Neural cell (in vitro differentiated cells): ENCODE measurements around the gene NSFL1C. TPM values are rescaled to one million over a fixed set of nuclear protein-coding genes. Genes with fewer than 3 reads are reported as not detected.

Experiments used
- H2AFZ ChIP-seq: fragments of 200-600, 300-800 bp; sonication (generic), shearing (Covaris generic); 2 replicates; pipeline ENCODE4 v1.6.0; 2014; ENCODE audit warnings: low read depth, mild to moderate bottlenecking, antibody characterized with exemption, low read length, moderate library complexity
- H3F3A ChIP-seq: fragments of 200-600 bp; shearing (Covaris generic); 2 replicates; pipeline ENCODE4 v1.6.1; 2016; ENCODE audit warnings: mild to moderate bottlenecking, moderate library complexity, mixed read lengths, antibody characterized with exemption, low read length; ENCODE audit not compliant: insufficient read depth, poor library complexity, severe bottlenecking
- H3K27ac ChIP-seq: fragments of 200-600, 300-800 bp; sonication (generic), shearing (Covaris generic); 2 replicates; pipeline ENCODE4 v1.5.1; 2014; ENCODE audit warnings: mild to moderate bottlenecking, low read length, moderate library complexity
- H3K27me3 ChIP-seq: fragments of 300-800, 200-600 bp; sonication (generic), shearing (Covaris generic); 2 replicates; pipeline ENCODE4 v1.6.0; 2014; ENCODE audit warnings: mild to moderate bottlenecking, low read depth, low read length, moderate library complexity; ENCODE audit not compliant: insufficient read depth
- H3K36me3 ChIP-seq: fragments of 300-800, 200-600 bp; sonication (generic), shearing (Covaris generic); 2 replicates; pipeline ENCODE4 v1.5.1; 2014; ENCODE audit warnings: mild to moderate bottlenecking, antibody characterized with exemption, low read length, moderate library complexity; ENCODE audit not compliant: insufficient read depth
- H3K4me2 ChIP-seq: fragments of 300-800, 200-600 bp; sonication (generic), shearing (Covaris generic); 2 replicates; pipeline ENCODE4 v1.6.0; 2014; ENCODE audit warnings: mild to moderate bottlenecking, low read length
- H3K4me3 ChIP-seq: fragments of 300-800, 200-600 bp; sonication (generic), shearing (Covaris generic); 2 replicates; pipeline ENCODE4 v1.5.1; 2014; ENCODE audit warnings: mild to moderate bottlenecking, low read length, moderate library complexity
- H3K79me2 ChIP-seq: fragments of 200-600 bp; shearing (Covaris generic); replicated peaks from 2 replicates; pipeline ENCODE4 v1.6.0; 2014; ENCODE audit warnings: mild to moderate bottlenecking, low read length, moderate library complexity; ENCODE audit not compliant: insufficient read depth
- H3K9ac ChIP-seq: fragments of 300-800, 200-600 bp; sonication (generic), shearing (Covaris generic); 2 replicates; pipeline ENCODE4 v1.6.1; 2016; ENCODE audit warnings: mild to moderate bottlenecking, low read length, mixed read lengths
- H3K9me2 ChIP-seq: fragments of 200-600 bp; shearing (Covaris generic); 2 replicates; pipeline ENCODE4 v1.6.1; 2016; ENCODE audit warnings: mild to moderate bottlenecking, low read length, mixed read lengths; ENCODE audit not compliant: insufficient read depth
- H3K9me3 ChIP-seq: fragments of 200-600, 300-800 bp; sonication (generic), shearing (Covaris generic); 2 replicates; pipeline ENCODE4 v1.6.1; 2016; ENCODE audit warnings: mild to moderate bottlenecking, mixed run types, low read length, moderate library complexity, mixed read lengths
- H4K20me1 ChIP-seq: fragments of 200-600 bp; shearing (Covaris generic); 2 replicates; pipeline ENCODE4 v1.6.1; 2016; ENCODE audit warnings: mild to moderate bottlenecking, mixed run types; ENCODE audit not compliant: insufficient read depth
- EP300 ChIP-seq: fragments of 450-650 bp; conservative IDR thresholded peaks from 2 replicates; pipeline ENCODE4 v1.6.1; 2014; ENCODE audit warnings: antibody characterized with exemption, mild to moderate bottlenecking, moderate library complexity; ENCODE audit not compliant: poor library complexity, severe bottlenecking
- EZH2 ChIP-seq: fragments of 200-600, 300-800 bp; shearing (Covaris generic), sonication (generic); IDR thresholded peaks from 2 replicates; pipeline ENCODE4 v1.6.1; 2014; ENCODE audit warnings: antibody characterized with exemption, low read length, borderline replicate concordance, mild to moderate bottlenecking; ENCODE audit not compliant: insufficient read depth, poor library complexity, severe bottlenecking
- MXI1 ChIP-seq: fragments of 450-650 bp; conservative IDR thresholded peaks from 2 replicates; pipeline ENCODE4 v1.6.1; 2014; ENCODE audit warnings: antibody characterized with exemption, mild to moderate bottlenecking; ENCODE audit not compliant: poor library complexity, severe bottlenecking
- POLR2AphosphoS5 ChIP-seq: IDR thresholded peaks from 2 replicates; pipeline ENCODE4 v1.6.1; 2012
- RAD21 ChIP-seq: fragments of 450-650 bp; conservative IDR thresholded peaks from 2 replicates; pipeline ENCODE4 v1.6.1; 2014; ENCODE audit warnings: antibody characterized with exemption, mild to moderate bottlenecking, moderate library complexity
- REST ChIP-seq: IDR thresholded peaks from 2 replicates; pipeline ENCODE4 v1.6.1; 2012; ENCODE audit warnings: borderline replicate concordance
- SMC3 ChIP-seq: fragments of 450-650 bp; conservative IDR thresholded peaks from 2 replicates; pipeline ENCODE4 v1.6.1; 2014; ENCODE audit warnings: antibody characterized with exemption, mild to moderate bottlenecking, moderate library complexity; ENCODE audit not compliant: poor library complexity
- TAF1 ChIP-seq: IDR thresholded peaks from 2 replicates; pipeline ENCODE4 v1.6.1; 2012; ENCODE audit warnings: low read depth
- polyA plus RNA-seq: library from polyadenylated mRNA; depleted of rRNA; stranded (reverse); fragments of >200 nt; gene quantifications from 2 replicates; pipeline ENCODE4 v1.2.3, GENCODE V29; 2014
- TF ChIP-seq, protein P1 (sequence below): fragments of 450-650 bp; IDR thresholded peaks from 2 replicates; pipeline ENCODE4 v1.5.1; 2014; ENCODE audit warnings: antibody characterized with exemption, mild to moderate bottlenecking, moderate library complexity; ENCODE audit not compliant: poor library complexity, severe bottlenecking

Gene NSFL1C
- polyA plus RNA-seq, 1 donor from 2014 or later = 48.7 TPM

DNA sequence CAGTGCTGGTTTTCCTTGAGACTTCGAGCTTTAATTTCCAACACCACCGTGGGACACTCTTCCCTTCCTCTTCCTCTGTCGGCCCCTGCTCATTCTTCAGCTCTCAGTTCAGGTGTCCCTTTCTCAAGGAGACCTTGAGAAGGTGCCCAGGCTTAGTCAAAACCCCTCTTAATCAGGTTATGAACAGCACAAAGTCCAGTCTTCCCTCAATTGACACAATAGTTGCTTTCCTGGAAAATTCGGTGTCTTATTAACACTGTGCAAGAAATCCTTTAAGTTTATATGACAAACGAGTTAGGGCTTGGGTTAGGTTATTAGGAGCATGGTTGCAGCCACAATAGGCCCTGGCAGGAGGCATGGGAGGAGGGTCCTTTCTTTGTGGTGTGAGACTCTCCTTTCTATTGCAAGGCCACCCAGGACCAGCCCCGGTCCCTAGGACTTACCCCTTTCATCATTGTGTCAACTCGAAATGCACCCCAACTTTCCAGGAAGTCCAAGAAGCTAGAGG, 1.5 kb upstream of the NSFL1C start:
- Histone ChIP-seq H3K4me2 (no peak overlapping the region), H3K27me3 (no peaks in the 10 kb centered on the region), H2AFZ (no peak overlapping the region), H3K79me2 (peaks cover 18% of the 10 kb centered on the region), H3K9me3 (no peaks in the 10 kb centered on the region), H3K27ac (no peak overlapping the region), H3K9ac (no peak overlapping the region), H4K20me1 (no peaks in the 10 kb centered on the region), H3K36me3 (no peaks in the 10 kb centered on the region), H3F3A (no peaks in the 10 kb centered on the region), H3K9me2 (no peaks in the 10 kb centered on the region), H3K4me3 (no peak overlapping the region)
- TF ChIP-seq EP300 = no peak
- TF ChIP-seq RAD21 = no peak
- TF ChIP-seq MXI1 = no peak
- TF ChIP-seq, protein P1, sequence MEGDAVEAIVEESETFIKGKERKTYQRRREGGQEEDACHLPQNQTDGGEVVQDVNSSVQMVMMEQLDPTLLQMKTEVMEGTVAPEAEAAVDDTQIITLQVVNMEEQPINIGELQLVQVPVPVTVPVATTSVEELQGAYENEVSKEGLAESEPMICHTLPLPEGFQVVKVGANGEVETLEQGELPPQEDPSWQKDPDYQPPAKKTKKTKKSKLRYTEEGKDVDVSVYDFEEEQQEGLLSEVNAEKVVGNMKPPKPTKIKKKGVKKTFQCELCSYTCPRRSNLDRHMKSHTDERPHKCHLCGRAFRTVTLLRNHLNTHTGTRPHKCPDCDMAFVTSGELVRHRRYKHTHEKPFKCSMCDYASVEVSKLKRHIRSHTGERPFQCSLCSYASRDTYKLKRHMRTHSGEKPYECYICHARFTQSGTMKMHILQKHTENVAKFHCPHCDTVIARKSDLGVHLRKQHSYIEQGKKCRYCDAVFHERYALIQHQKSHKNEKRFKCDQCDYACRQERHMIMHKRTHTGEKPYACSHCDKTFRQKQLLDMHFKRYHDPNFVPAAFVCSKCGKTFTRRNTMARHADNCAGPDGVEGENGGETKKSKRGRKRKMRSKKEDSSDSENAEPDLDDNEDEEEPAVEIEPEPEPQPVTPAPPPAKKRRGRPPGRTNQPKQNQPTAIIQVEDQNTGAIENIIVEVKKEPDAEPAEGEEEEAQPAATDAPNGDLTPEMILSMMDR = no peak
- no peak for TF ChIP-seq SMC3
- no peak for TF ChIP-seq POLR2AphosphoS5
- no peak for TF ChIP-seq REST
- TF ChIP-seq EZH2 = no peak
- TF ChIP-seq TAF1 = no peak

- peaks cover 18% of the 10 kb centered on the region for H3K79me2 ChIP-seq
- H3K9me3 ChIP-seq = no peaks in the 10 kb centered on the region
- no peaks in the 10 kb centered on the region for H3F3A ChIP-seq
- TF ChIP-seq RAD21 (no peak), SMC3 (no peak), MXI1 (no peak), EZH2 (no peak), REST (no peak), EP300 (no peak), POLR2AphosphoS5 (no peak), TAF1 (no peak)
- TF ChIP-seq, protein P1 = no peak
- H3K27me3 ChIP-seq = no peaks in the 10 kb centered on the region
- no peak overlapping the region for H3K9ac ChIP-seq
- no peaks in the 10 kb centered on the region for H4K20me1 ChIP-seq
- H3K4me3 ChIP-seq = peak overlapping the region; percentile 97
- H3K4me2 ChIP-seq = no peak overlapping the region
- peak overlapping the region; percentile 60 for H2AFZ ChIP-seq
- no peak overlapping the region for H3K27ac ChIP-seq
- no peaks in the 10 kb centered on the region for H3K36me3 ChIP-seq
- no peaks in the 10 kb centered on the region for H3K9me2 ChIP-seq
Measured at GRCh38 chr20:1467355-1468116, 887 bp upstream of the NSFL1C start.
